C4-2B (cell line): ENCODE data around the gene TMEM218.

Experiments used
- H3K27ac ChIP-seq: fragments of 450-650 bp; 2 replicates; pipeline ENCODE4 v1.5.1; 2017
- CTCF ChIP-seq: fragments of 450-650 bp; conservative IDR thresholded peaks from 2 replicates; pipeline ENCODE4 v1.5.1; 2017; ENCODE audit warnings: mild to moderate bottlenecking
- ZFX ChIP-seq: fragments of 450-650 bp; IDR thresholded peaks from 2 replicates; pipeline ENCODE4 v1.6.1; 2017

Gene TMEM218

GRCh38 chr11:125082611-125083311 lies 28.7 kb downstream of the TMEM218 start:
- TF ChIP-seq CTCF: no peak
- TF ChIP-seq ZFX: no peak
- H3K27ac ChIP-seq: no peak overlapping the region

GRCh38 chr11:125082040-125082439 lies 29.4 kb downstream of the TMEM218 start:
- TF ChIP-seq ZFX (no peak), CTCF (no peak)
- no peak overlapping the region for H3K27ac ChIP-seq

- TF ChIP-seq ZFX (no peak), CTCF (no peak)
- no peak overlapping the region for H3K27ac ChIP-seq
These were observed 30.2 kb downstream of the TMEM218 start for GRCh38 chr11:125081098-125081798.

GRCh38 chr11:125080531-125080911 lies 30.9 kb downstream of the TMEM218 start:
- H3K27ac ChIP-seq: no peak overlapping the region
- TF ChIP-seq ZFX (no peak), CTCF (no peak)

- TF ChIP-seq CTCF (no peak), ZFX (no peak)
These were observed 31.4 kb downstream of the TMEM218 start for GRCh38 chr11:125079878-125080530.

GRCh38 chr11:125079151-125079877 lies 32.1 kb downstream of the TMEM218 start:
- TF ChIP-seq ZFX: no peak
- TF ChIP-seq CTCF: no peak
- H3K27ac ChIP-seq: no peak overlapping the region

More at GRCh38 chr11:125079878-125080530, 31.4 kb downstream of the TMEM218 start:
- H3K27ac ChIP-seq: no peak overlapping the region
